Spleen (tissue), 11 donors: ENCODE data around the gene COL26A1. TPM values are rescaled to one million over a fixed set of nuclear protein-coding genes. Genes with fewer than 3 reads are reported as not detected.

Source experiments
- DNase-seq: peaks from one replicate; pipeline ENCODE4 v3.0.0-alpha.2; 2020
- H3K27ac ChIP-seq, 8 donors: fragments of 200-600 bp; sonication (generic) in 7 of 8; 1 replicate in 4 of 8; 2 replicates in 4 of 8; pipeline versions ENCODE4 v1.5.0 to v1.8.0; 2016 to 2021; ENCODE audit warnings: inconsistent platforms in 4 of 8, mild to moderate bottlenecking in 4 of 8, moderate library complexity in 1 of 8
- H3K27me3 ChIP-seq, 7 donors: fragments of 200-600 bp; sonication (generic) in 6 of 7; replicated peaks in 1 of 7; 1 replicate in 4 of 7; 2 replicates in 3 of 7; pipeline versions ENCODE4 v1.5.0 to v1.8.0; 2016 to 2021; ENCODE audit warnings: inconsistent platforms in 3 of 7, mild to moderate bottlenecking in 1 of 7
- H3K36me3 ChIP-seq, 6 donors: fragments of 200-600 bp; sonication (generic) in 5 of 6; 1 replicate in 4 of 6; 2 replicates in 2 of 6; pipeline versions ENCODE4 v1.5.0 to v1.8.0; 2016 to 2021; ENCODE audit warnings: inconsistent platforms in 2 of 6
- H3K4me1 ChIP-seq, 6 donors: fragments of 200-600 bp; sonication (generic) in 5 of 6; 1 replicate in 3 of 6; 2 replicates in 3 of 6; pipeline versions ENCODE4 v1.5.0 to v1.8.0; 2016 to 2021; ENCODE audit warnings: inconsistent platforms in 3 of 6
- H3K4me3 ChIP-seq, 8 donors: fragments of 200-600 bp; sonication (generic) in 7 of 8; 1 replicate in 4 of 8; 2 replicates in 4 of 8; pipeline versions ENCODE4 v1.5.0 to v1.8.0; 2016 to 2021; ENCODE audit warnings: inconsistent platforms in 4 of 8, mild to moderate bottlenecking in 4 of 8, moderate library complexity in 2 of 8
- H3K9me3 ChIP-seq, 8 donors: fragments of 200-600 bp; sonication (generic) in 7 of 8; 1 replicate in 4 of 8; 2 replicates in 4 of 8; pipeline versions ENCODE4 v1.5.0 to v1.8.0; 2016 to 2021; ENCODE audit warnings: inconsistent platforms in 4 of 8
- CTCF ChIP-seq, 11 experiments: fragments of 200-600 bp in 7 of 11; fragments of 450-650 bp in 4 of 11; sonication (generic) in 4 of 11; IDR thresholded peaks in 8 of 11; conservative IDR thresholded peaks in 3 of 11; 1 replicate in 7 of 11; 2 replicates in 4 of 11; pipeline versions ENCODE4 v1.4.0 to v1.8.0; 2016 to 2021; ENCODE audit warnings: antibody characterized with exemption in 11 of 11, inconsistent platforms in 4 of 11, mild to moderate bottlenecking in 1 of 11
- POLR2A ChIP-seq, 3 donors: fragments of 450-650 bp; IDR thresholded peaks; one replicate each; pipeline ENCODE4 v1.5.1; 2017; ENCODE audit warnings: antibody characterized with exemption in 3 of 3, mild to moderate bottlenecking in 1 of 3
- POLR2AphosphoS5 ChIP-seq, 3 donors: sonication (generic); formaldehyde crosslinking; IDR thresholded peaks; one replicate each; pipeline ENCODE4 v1.5.1; 2017; ENCODE audit warnings: antibody characterized with exemption in 3 of 3
- WGBS, 5 donors: extraction: QIAGEN DNeasy Blood & Tissue Kit in 3 of 5; methylation state at CpG; one replicate each; pipeline versions ENCODE4 v1.1.5 to v1.1.7; 2013 to 2018; 5-methylcytosine and 5-hydroxymethylcytosine counted together
- intact Hi-C: fragments of 100-400 bp; cut with DNase I; formaldehyde crosslinking; loops from one replicate; pipeline ENCODE4 v1.15.0; 2023; ENCODE audit warnings: low total_unique reads
- polyA plus RNA-seq, 3 donors: library from polyadenylated mRNA; stranded (reverse); fragments of 200-250 nt; gene quantifications; one replicate each; pipeline ENCODE4 v1.2.1, GENCODE V29; 2013
- total RNA-seq, 7 donors: library from RNA; depleted of rRNA in 3 of 7; stranded (reverse); fragments of >200 nt in 3 of 7; fragmentation: NEBNext Ultra II Directional in 4 of 7; extraction: Animal tissue kit (Norgen Biotek cat#: 25700) in 4 of 7; gene quantifications; one replicate each; pipeline versions ENCODE4 v1.1.0 to v1.2.1, GENCODE V29; 2016 to 2021
- donor health status: healthy with polysubstance abuse.
- donor health status: DM: no; HTN: no; CAD: no; lungs with moderate emphysema.
- donor health status: DM: no; HTN: no; CAD: no.
- donor health status: Bipolar disorder and iron deficiency.
- donor health status: healthy.
- donor health status: DM: no; HTN: no; CAD: no.
- donor health status: DM: yes; HTN: yes; CAD: no.

Gene COL26A1
- total and polyA plus RNA-seq, 10 donors, result 0.15 to 0.32 (median 0.22) TPM; not detected in 4

- WGBS, 5 donors, result 48 to 66% (median 51%) methylated on average over 12 to 16 of the region's 16 CpGs
- no peak for DNase-seq
Observed at GRCh38 chr7:101564778-101565211, 202.1 kb downstream of the COL26A1 start.

GRCh38 chr7:101565601-101566209 is 203.0 kb downstream of the COL26A1 start:
- no peaks in the 10 kb centered on the region for H3K36me3 ChIP-seq
- no peak overlapping the region for H3K4me3 ChIP-seq
- 70 to 87% (median 84%) methylated on average over 8 of the region's 8 CpGs for WGBS, 5 donors
- no peak for DNase-seq
- TF ChIP-seq CTCF (IDR thresholded peaks at IDR 0.05 in 8 of 11, conservative IDR thresholded peaks at IDR 0.05 in 3 of 11) (no peak), POLR2A (IDR thresholded peaks at IDR 0.05) (no peak), POLR2AphosphoS5 (IDR thresholded peaks at IDR 0.05) (no peak)
- H3K27me3 ChIP-seq, result peaks cover 0 to 19% (median 0%) of the 10 kb centered on the region in 7 donors
- H3K9me3 ChIP-seq, result peaks cover 0 to 17% (median 11%) of the 10 kb centered on the region in 8 donors
- H3K27ac ChIP-seq, result no peak overlapping the region
- peaks cover 0 to 9% (median 0%) of the 10 kb centered on the region in 6 donors for H3K4me1 ChIP-seq
- intact Hi-C loops, result no loop called here

More at GRCh38 chr7:101564778-101565211, 202.1 kb downstream of the COL26A1 start:
- peaks cover 0 to 19% (median 0%) of the 10 kb centered on the region in 7 donors for H3K27me3 ChIP-seq
- H3K36me3 ChIP-seq, result no peaks in the 10 kb centered on the region
- H3K4me3 ChIP-seq, result no peak overlapping the region
- intact Hi-C loops, result no loop called here
- TF ChIP-seq POLR2A (IDR thresholded peaks at IDR 0.05) (no peak), POLR2AphosphoS5 (IDR thresholded peaks at IDR 0.05) (no peak), CTCF (IDR thresholded peaks at IDR 0.05 in 8 of 11, conservative IDR thresholded peaks at IDR 0.05 in 3 of 11) (no peak)
- H3K4me1 ChIP-seq, result peaks cover 0 to 9% (median 0%) of the 10 kb centered on the region in 6 donors
- no peak overlapping the region for H3K27ac ChIP-seq
- peaks cover 0 to 12% (median 4%) of the 10 kb centered on the region in 8 donors for H3K9me3 ChIP-seq

- Histone ChIP-seq H3K4me1 (peaks cover 0 to 9% (median 0%) of the 10 kb centered on the region in 6 donors), H3K36me3 (no peaks in the 10 kb centered on the region), H3K27me3 (peaks cover 0 to 18% (median 0%) of the 10 kb centered on the region in 7 donors), H3K4me3 (no peak overlapping the region), H3K9me3 (peaks cover 0 to 31% (median 20%) of the 10 kb centered on the region in 8 donors), H3K27ac (no peak overlapping the region)
- intact Hi-C loops, result no loop called here
- no peak for DNase-seq
- TF ChIP-seq POLR2AphosphoS5 (IDR thresholded peaks at IDR 0.05) (no peak), POLR2A (IDR thresholded peaks at IDR 0.05) (no peak), CTCF (IDR thresholded peaks at IDR 0.05 in 8 of 11, conservative IDR thresholded peaks at IDR 0.05 in 3 of 11) (no peak)
- WGBS, 5 donors, result 85 to 96% (median 93%) methylated on average over 7 of the region's 7 CpGs
Observed at GRCh38 chr7:101567230-101567629, 204.6 kb downstream of the COL26A1 start.

- H3K4me1 ChIP-seq, result no peaks in the 10 kb centered on the region
- H3K27me3 ChIP-seq, result no peaks in the 10 kb centered on the region
- peaks cover 0 to 56% (median 36%) of the 10 kb centered on the region in 8 donors for H3K9me3 ChIP-seq
- intact Hi-C loops, result no loop called here
- no peak for TF ChIP-seq CTCF (IDR thresholded peaks at IDR 0.05 in 8 of 11, conservative IDR thresholded peaks at IDR 0.05 in 3 of 11)
- TF ChIP-seq POLR2A (IDR thresholded peaks at IDR 0.05), result no peak
- no peak for TF ChIP-seq POLR2AphosphoS5 (IDR thresholded peaks at IDR 0.05)
- H3K4me3 ChIP-seq, result no peak overlapping the region
- no peaks in the 10 kb centered on the region for H3K36me3 ChIP-seq
- WGBS, 5 donors, result 94 to 99% (median 98%) methylated on average over 2 of the region's 2 CpGs
- no peak overlapping the region for H3K27ac ChIP-seq
- DNase-seq, result no peak
Observed at GRCh38 chr7:101572156-101572555, 209.5 kb downstream of the COL26A1 start.
